Measurements from ENCODE around the gene GPC3.

GPC3 gene

DNA sequence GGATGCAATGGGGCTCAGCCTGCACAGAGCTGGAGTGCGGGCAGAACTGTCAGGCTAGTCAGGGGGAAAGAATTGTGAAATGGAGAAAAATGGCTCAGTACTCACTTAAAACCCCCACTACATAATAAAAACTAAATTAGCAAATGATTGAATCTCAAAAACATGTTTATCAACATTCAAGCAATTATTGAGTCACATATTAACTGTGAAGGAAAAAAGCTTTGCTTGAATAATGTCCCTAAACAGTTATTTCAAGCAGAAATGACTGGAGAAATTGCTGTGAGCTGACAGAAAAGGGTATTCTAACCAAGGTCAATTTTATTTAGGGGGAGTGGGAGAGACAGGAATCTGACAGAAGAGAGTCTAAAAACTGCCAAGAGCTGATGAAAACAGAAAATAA, 37.4 kb downstream of the GPC3 start:
- ChIA-PET CTCF (interaction anchor here (0.8 kb wide), 1 partner anchor 9 kb away, joined by 3 read pairs; no protein-coding TSS in a partner anchor), POLR2A (no interaction called here)
- no peaks in the 10 kb centered on the region for H3K4me1 ChIP-seq (ENCODE audit: control extremely low read depth in 1 of 4, control insufficient read depth in 4 of 4, insufficient read depth in 4 of 4, low read length in 3 of 4)
- no peak overlapping the region for H3K27ac ChIP-seq (ENCODE audit: insufficient read depth in 1 of 2, low read depth in 1 of 2, low read length in 2 of 2, poor library complexity in 1 of 2, severe bottlenecking in 2 of 2)
- WGBS (ENCODE audit: insufficient coverage), result no CpG with 5 or more reads among the region's 1 CpG
- H3K36me3 ChIP-seq (ENCODE audit: control insufficient read depth in 4 of 4, insufficient read depth in 4 of 4, low read length in 3 of 4), result no peaks in the 10 kb centered on the region
- H3K4me3 ChIP-seq (ENCODE audit: control insufficient read depth in 1 of 7, extremely low read depth in 1 of 7, insufficient read depth in 4 of 7, low read depth in 2 of 7, low read length in 6 of 7), result no peak overlapping the region
- no peak for DNase-seq
- no peaks in the 10 kb centered on the region for H3K9me3 ChIP-seq (ENCODE audit: control extremely low read depth in 1 of 5, control insufficient read depth in 4 of 5, insufficient read depth in 2 of 5, low read depth in 1 of 5, low read length in 4 of 5)
- no peaks in the 10 kb centered on the region for H3K27me3 ChIP-seq (replicated peaks in 2 of 5; ENCODE audit: control insufficient read depth in 4 of 5, insufficient read depth in 5 of 5, low read length in 4 of 5)

DNA sequence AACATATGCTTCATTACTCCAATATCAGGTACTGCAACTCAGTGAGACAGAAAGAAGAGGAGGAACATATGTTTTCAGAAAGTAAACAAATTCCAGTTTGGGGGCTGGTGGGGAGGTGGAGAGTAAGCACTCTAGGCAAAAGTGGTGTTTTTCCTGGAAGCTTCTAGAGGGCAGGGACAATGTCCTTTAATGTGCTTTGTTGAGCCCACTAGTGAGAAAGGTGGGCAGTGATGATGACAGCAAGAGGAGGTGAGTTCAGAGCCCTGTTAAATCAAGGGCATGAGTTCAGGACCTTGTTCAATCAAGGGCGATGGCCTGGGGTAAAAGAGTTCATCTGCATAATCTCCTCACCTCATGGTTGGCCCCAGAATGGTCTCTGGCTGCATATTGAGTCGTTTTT, 38.4 kb downstream of the GPC3 start:
- no peak overlapping the region for H3K4me3 ChIP-seq (ENCODE audit: control insufficient read depth in 1 of 7, extremely low read depth in 1 of 7, insufficient read depth in 4 of 7, low read depth in 2 of 7, low read length in 6 of 7)

DNA sequence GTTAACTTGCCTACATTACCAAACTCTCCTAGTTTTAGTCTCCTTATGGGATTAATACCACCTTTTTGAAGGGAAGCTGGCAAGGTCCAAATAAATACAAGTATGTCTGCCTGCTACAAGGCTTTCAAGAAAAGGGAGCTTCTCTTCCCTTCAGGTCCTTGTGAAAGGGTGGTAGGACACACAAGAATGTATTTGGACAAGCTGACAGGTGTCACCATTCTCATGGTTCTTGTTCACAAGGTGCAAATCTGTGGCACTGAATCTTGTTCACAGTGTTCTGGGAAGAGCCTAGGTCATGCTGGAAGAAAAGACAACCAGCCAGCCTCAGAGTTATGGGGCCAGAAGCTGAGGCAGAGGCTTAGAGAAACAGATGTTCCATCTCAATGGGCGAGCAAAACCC, 41.9 kb downstream of the GPC3 start:
- CTCF ChIA-PET, result no interaction called here
- no CpG with 5 or more reads among the region's 1 CpG for WGBS (ENCODE audit: insufficient coverage)
- no peak for DNase-seq

More for the DNA sequence above, 38.4 kb downstream of the GPC3 start:
- H3K4me1 ChIP-seq (ENCODE audit: control extremely low read depth in 1 of 4, control insufficient read depth in 4 of 4, insufficient read depth in 4 of 4, low read length in 3 of 4), result no peaks in the 10 kb centered on the region
- POLR2A ChIA-PET, result no interaction called here
- CTCF ChIA-PET, result no interaction called here
- no peaks in the 10 kb centered on the region for H3K27me3 ChIP-seq (replicated peaks in 2 of 5; ENCODE audit: control insufficient read depth in 4 of 5, insufficient read depth in 5 of 5, low read length in 4 of 5)
- DNase-seq, result no peak
- H3K36me3 ChIP-seq (ENCODE audit: control insufficient read depth in 4 of 4, insufficient read depth in 4 of 4, low read length in 3 of 4), result no peaks in the 10 kb centered on the region
- WGBS (ENCODE audit: insufficient coverage), result 51% methylated on average over 2 of the region's 2 CpGs
- no peak overlapping the region for H3K27ac ChIP-seq (ENCODE audit: insufficient read depth in 1 of 2, low read depth in 1 of 2, low read length in 2 of 2, poor library complexity in 1 of 2, severe bottlenecking in 2 of 2)
- no peaks in the 10 kb centered on the region for H3K9me3 ChIP-seq (ENCODE audit: control extremely low read depth in 1 of 5, control insufficient read depth in 4 of 5, insufficient read depth in 2 of 5, low read depth in 1 of 5, low read length in 4 of 5)

GRCh38 chrX:133939655-133940302, 45.6 kb downstream of the GPC3 start:
- Histone ChIP-seq H3K9me3 (ENCODE audit: control extremely low read depth in 1 of 5, control insufficient read depth in 4 of 5, insufficient read depth in 2 of 5, low read depth in 1 of 5, low read length in 4 of 5) (no peaks in the 10 kb centered on the region), H3K27me3 (replicated peaks in 2 of 5; ENCODE audit: control insufficient read depth in 4 of 5, insufficient read depth in 5 of 5, low read length in 4 of 5) (peaks cover 0 to 2% (median 0%) of the 10 kb centered on the region in 5 experiments), H3K4me1 (ENCODE audit: control extremely low read depth in 1 of 4, control insufficient read depth in 4 of 4, insufficient read depth in 4 of 4, low read length in 3 of 4) (no peaks in the 10 kb centered on the region), H3K36me3 (ENCODE audit: control insufficient read depth in 4 of 4, insufficient read depth in 4 of 4, low read length in 3 of 4) (no peaks in the 10 kb centered on the region), H3K4me3 (ENCODE audit: control insufficient read depth in 1 of 7, extremely low read depth in 1 of 7, insufficient read depth in 4 of 7, low read depth in 2 of 7, low read length in 6 of 7) (no peak overlapping the region), H3K27ac (ENCODE audit: insufficient read depth in 1 of 2, low read depth in 1 of 2, low read length in 2 of 2, poor library complexity in 1 of 2, severe bottlenecking in 2 of 2) (no peak overlapping the region)
- ChIA-PET POLR2A (no interaction called here), CTCF (interaction anchor here (1.5 kb wide), 1 partner anchor 9 kb away, joined by 3 read pairs; no protein-coding TSS in a partner anchor)
- no CpG with 5 or more reads among the region's 2 CpGs for WGBS (ENCODE audit: insufficient coverage)
- DNase-seq, result no peak

More for the DNA sequence above, 41.9 kb downstream of the GPC3 start:
- Histone ChIP-seq H3K4me3 (ENCODE audit: control insufficient read depth in 1 of 7, extremely low read depth in 1 of 7, insufficient read depth in 4 of 7, low read depth in 2 of 7, low read length in 6 of 7) (no peak overlapping the region), H3K27me3 (replicated peaks in 2 of 5; ENCODE audit: control insufficient read depth in 4 of 5, insufficient read depth in 5 of 5, low read length in 4 of 5) (peaks cover 0 to 2% (median 0%) of the 10 kb centered on the region in 5 experiments), H3K27ac (ENCODE audit: insufficient read depth in 1 of 2, low read depth in 1 of 2, low read length in 2 of 2, poor library complexity in 1 of 2, severe bottlenecking in 2 of 2) (no peak overlapping the region), H3K4me1 (ENCODE audit: control extremely low read depth in 1 of 4, control insufficient read depth in 4 of 4, insufficient read depth in 4 of 4, low read length in 3 of 4) (no peaks in the 10 kb centered on the region), H3K36me3 (ENCODE audit: control insufficient read depth in 4 of 4, insufficient read depth in 4 of 4, low read length in 3 of 4) (no peaks in the 10 kb centered on the region), H3K9me3 (ENCODE audit: control extremely low read depth in 1 of 5, control insufficient read depth in 4 of 5, insufficient read depth in 2 of 5, low read depth in 1 of 5, low read length in 4 of 5) (no peaks in the 10 kb centered on the region)
- POLR2A ChIA-PET, result no interaction called here

DNA sequence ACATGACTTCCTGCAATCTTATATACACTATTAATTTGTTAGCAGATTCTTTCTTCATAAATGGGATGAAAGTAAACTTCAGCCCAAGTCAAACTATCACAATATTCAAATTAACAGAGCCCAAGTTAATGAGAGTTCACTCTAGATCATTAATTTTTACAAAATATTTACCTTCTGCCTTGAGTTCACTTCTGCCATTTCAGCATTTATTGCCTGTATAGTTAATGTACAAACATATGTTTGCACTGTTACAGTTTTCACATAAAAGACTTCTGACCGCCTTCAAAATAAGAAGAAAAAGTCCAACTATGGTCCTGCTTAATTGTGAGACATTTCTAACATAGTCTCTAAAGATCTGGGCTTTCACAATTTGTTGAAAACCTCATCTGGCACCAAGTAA, 46.9 kb downstream of the GPC3 start:
- H3K36me3 ChIP-seq (ENCODE audit: control insufficient read depth in 4 of 4, insufficient read depth in 4 of 4, low read length in 3 of 4), result no peaks in the 10 kb centered on the region
- no CpG with 5 or more reads among the region's 1 CpG for WGBS (ENCODE audit: insufficient coverage)
- no peak overlapping the region for H3K4me3 ChIP-seq (ENCODE audit: control insufficient read depth in 1 of 7, extremely low read depth in 1 of 7, insufficient read depth in 4 of 7, low read depth in 2 of 7, low read length in 6 of 7)
- no peaks in the 10 kb centered on the region for H3K9me3 ChIP-seq (ENCODE audit: control extremely low read depth in 1 of 5, control insufficient read depth in 4 of 5, insufficient read depth in 2 of 5, low read depth in 1 of 5, low read length in 4 of 5)
- H3K27me3 ChIP-seq (replicated peaks in 2 of 5; ENCODE audit: control insufficient read depth in 4 of 5, insufficient read depth in 5 of 5, low read length in 4 of 5), result peaks cover 0 to 2% (median 0%) of the 10 kb centered on the region in 5 experiments
- DNase-seq, result no peak
- H3K27ac ChIP-seq (ENCODE audit: insufficient read depth in 1 of 2, low read depth in 1 of 2, low read length in 2 of 2, poor library complexity in 1 of 2, severe bottlenecking in 2 of 2), result no peak overlapping the region
- ChIA-PET POLR2A (no interaction called here), CTCF (interaction anchor here (1.5 kb wide), 1 partner anchor 10 kb away, joined by 3 read pairs; no protein-coding TSS in a partner anchor)
- H3K4me1 ChIP-seq (ENCODE audit: control extremely low read depth in 1 of 4, control insufficient read depth in 4 of 4, insufficient read depth in 4 of 4, low read length in 3 of 4), result no peaks in the 10 kb centered on the region

- no peak for DNase-seq
- no peaks in the 10 kb centered on the region for H3K36me3 ChIP-seq (ENCODE audit: control insufficient read depth in 4 of 4, insufficient read depth in 4 of 4, low read length in 3 of 4)
- no peaks in the 10 kb centered on the region for H3K9me3 ChIP-seq (ENCODE audit: control extremely low read depth in 1 of 5, control insufficient read depth in 4 of 5, insufficient read depth in 2 of 5, low read depth in 1 of 5, low read length in 4 of 5)
- POLR2A ChIA-PET, result no interaction called here
- WGBS (ENCODE audit: insufficient coverage), result 86% methylated on average over 1 of the region's 3 CpGs
- no peak overlapping the region for H3K4me3 ChIP-seq (ENCODE audit: control insufficient read depth in 1 of 7, extremely low read depth in 1 of 7, insufficient read depth in 4 of 7, low read depth in 2 of 7, low read length in 6 of 7)
- H3K27me3 ChIP-seq (replicated peaks in 2 of 5; ENCODE audit: control insufficient read depth in 4 of 5, insufficient read depth in 5 of 5, low read length in 4 of 5), result peaks cover 0 to 2% (median 0%) of the 10 kb centered on the region in 5 experiments
- H3K27ac ChIP-seq (ENCODE audit: insufficient read depth in 1 of 2, low read depth in 1 of 2, low read length in 2 of 2, poor library complexity in 1 of 2, severe bottlenecking in 2 of 2), result no peak overlapping the region
- CTCF ChIA-PET, result interaction anchor here (1.0 to 1.2 kb wide), 2 partner anchors 11 to 192 kb away, joined by 3 read pairs; no protein-coding TSS in a partner anchor
- H3K4me1 ChIP-seq (ENCODE audit: control extremely low read depth in 1 of 4, control insufficient read depth in 4 of 4, insufficient read depth in 4 of 4, low read length in 3 of 4), result no peaks in the 10 kb centered on the region
Measured at GRCh38 chrX:133937022-133937421, 48.4 kb downstream of the GPC3 start.

GRCh38 chrX:133935076-133935475, 50.3 kb downstream of the GPC3 start:
- ChIA-PET CTCF (no interaction called here), POLR2A (no interaction called here)
- DNase-seq, result no peak
- Histone ChIP-seq H3K4me1 (ENCODE audit: control extremely low read depth in 1 of 4, control insufficient read depth in 4 of 4, insufficient read depth in 4 of 4, low read length in 3 of 4) (no peaks in the 10 kb centered on the region), H3K9me3 (ENCODE audit: control extremely low read depth in 1 of 5, control insufficient read depth in 4 of 5, insufficient read depth in 2 of 5, low read depth in 1 of 5, low read length in 4 of 5) (no peaks in the 10 kb centered on the region), H3K27ac (ENCODE audit: insufficient read depth in 1 of 2, low read depth in 1 of 2, low read length in 2 of 2, poor library complexity in 1 of 2, severe bottlenecking in 2 of 2) (no peak overlapping the region), H3K27me3 (replicated peaks in 2 of 5; ENCODE audit: control insufficient read depth in 4 of 5, insufficient read depth in 5 of 5, low read length in 4 of 5) (peaks cover 0 to 2% (median 0%) of the 10 kb centered on the region in 5 experiments), H3K36me3 (ENCODE audit: control insufficient read depth in 4 of 4, insufficient read depth in 4 of 4, low read length in 3 of 4) (no peaks in the 10 kb centered on the region), H3K4me3 (ENCODE audit: control insufficient read depth in 1 of 7, extremely low read depth in 1 of 7, insufficient read depth in 4 of 7, low read depth in 2 of 7, low read length in 6 of 7) (no peak overlapping the region)
- 73% methylated on average over 2 of the region's 4 CpGs for WGBS (ENCODE audit: insufficient coverage)

Data from common myeloid progenitor, CD34-positive (primary cell).